Activated T-cell treated with anti-CD3 and anti-CD28 coated beads, Interleukin-2, amount 50 U/mL, for 4 hours (primary cell): Measurements from ENCODE around the gene FRMPD2. TPM values are rescaled to one million over a fixed set of nuclear protein-coding genes. Genes with fewer than 3 reads are reported as not detected.
"Not testable (repeated sequence)": the region's sequence is repeated elsewhere in the genome, so short reads cannot be mapped to it uniquely, and the experiment has no call there.

Source experiments
- ATAC-seq, 2 donors: fragments of 200-7000 bp; cut with Tn5 transposase; one replicate each; pipeline ENCODE4 v1.10.0; 2021
- DNase-seq: peaks from one replicate; pipeline ENCODE4 v3.0.0-alpha.2; 2020
- H3K27me3 Mint-ChIP-seq: one replicate; pipeline ENCODE4 v1.8.0; 2021; ENCODE audit warnings: low read depth, mixed read lengths
- H3K36me3 Mint-ChIP-seq: one replicate; pipeline ENCODE4 v1.8.0; 2022; ENCODE audit warnings: mixed read lengths; ENCODE audit not compliant: insufficient read depth
- H3K4me1 Mint-ChIP-seq: one replicate; pipeline ENCODE4 v1.8.0; 2021; ENCODE audit warnings: low read depth, mixed read lengths
- H3K4me3 Mint-ChIP-seq: one replicate; pipeline ENCODE4 v1.8.0; 2021; ENCODE audit warnings: mild to moderate bottlenecking, moderate library complexity, mixed read lengths
- H3K9me3 Mint-ChIP-seq: one replicate; pipeline ENCODE4 v1.8.0; 2021; ENCODE audit warnings: mixed read lengths
- total RNA-seq, 3 donors: library from RNA; stranded (reverse); gene quantifications; one replicate each; pipeline ENCODE4 v1.2.1, GENCODE V29; 2021

The FRMPD2 gene
- total RNA-seq, 3 donors from 2014 or later: not detected

- DNase-seq: no peak
- Mint-ChIP-seq H3K4me1 (no peaks in the 10 kb centered on the region), H3K9me3 (peaks cover 17% of the 10 kb centered on the region), H3K4me3 (no peak overlapping the region), H3K27me3 (peaks cover 28% of the 10 kb centered on the region), H3K36me3 (no peaks in the 10 kb centered on the region)
- no peak for ATAC-seq
Observed at GRCh38 chr10:48282829-48283228, 8.3 kb upstream of the FRMPD2 start.

GRCh38 chr10:48281697-48282096, 7.2 kb upstream of the FRMPD2 start:
- H3K4me1 Mint-ChIP-seq, H3K36me3 Mint-ChIP-seq, ATAC-seq, H3K4me3 Mint-ChIP-seq, DNase-seq: not testable (repeated sequence)
- peaks cover 28% of the 10 kb centered on the region for H3K27me3 Mint-ChIP-seq
- peaks cover 17% of the 10 kb centered on the region for H3K9me3 Mint-ChIP-seq

GRCh38 chr10:48279081-48279751, 4.7 kb upstream of the FRMPD2 start:
- peaks cover 13% of the 10 kb centered on the region for H3K9me3 Mint-ChIP-seq
- peaks cover 16% of the 10 kb centered on the region for H3K27me3 Mint-ChIP-seq

GRCh38 chr10:48277093-48277492, 2.6 kb upstream of the FRMPD2 start:
- Mint-ChIP-seq H3K36me3 (no peaks in the 10 kb centered on the region), H3K4me3 (no peak overlapping the region), H3K27me3 (peaks cover 13% of the 10 kb centered on the region), H3K4me1 (no peaks in the 10 kb centered on the region), H3K9me3 (peaks cover 7% of the 10 kb centered on the region)
- DNase-seq: no peak
- ATAC-seq: no peak

More at GRCh38 chr10:48279081-48279751, 4.7 kb upstream of the FRMPD2 start:
- ATAC-seq (no peak), DNase-seq (no peak)
- Mint-ChIP-seq H3K36me3 (no peaks in the 10 kb centered on the region), H3K4me1 (no peaks in the 10 kb centered on the region), H3K4me3 (no peak overlapping the region)

- ATAC-seq (no peak), DNase-seq (no peak)
- no peaks in the 10 kb centered on the region for H3K36me3 Mint-ChIP-seq
- H3K4me3 Mint-ChIP-seq: no peak overlapping the region
- no peaks in the 10 kb centered on the region for H3K9me3 Mint-ChIP-seq
- peaks cover 1% of the 10 kb centered on the region for H3K27me3 Mint-ChIP-seq
- H3K4me1 Mint-ChIP-seq: no peaks in the 10 kb centered on the region
Observed at GRCh38 chr10:48273741-48274140, 755 bp downstream of the FRMPD2 start.

- no peak for ATAC-seq
- no peak overlapping the region for H3K4me3 Mint-ChIP-seq
- no peaks in the 10 kb centered on the region for H3K36me3 Mint-ChIP-seq
- H3K4me1 Mint-ChIP-seq: no peaks in the 10 kb centered on the region
- H3K27me3 Mint-ChIP-seq: no peaks in the 10 kb centered on the region
- peaks cover 2% of the 10 kb centered on the region for H3K9me3 Mint-ChIP-seq
- no peak for DNase-seq
Observed at GRCh38 chr10:48272682-48273081, 1.8 kb downstream of the FRMPD2 start.

GRCh38 chr10:48271047-48271730, 3.3 kb downstream of the FRMPD2 start:
- H3K9me3 Mint-ChIP-seq: peaks cover 3% of the 10 kb centered on the region
- no peaks in the 10 kb centered on the region for H3K36me3 Mint-ChIP-seq
- no peak overlapping the region for H3K4me3 Mint-ChIP-seq
- H3K4me1 Mint-ChIP-seq: no peaks in the 10 kb centered on the region
- no peak for ATAC-seq
- DNase-seq: no peak
- H3K27me3 Mint-ChIP-seq: no peaks in the 10 kb centered on the region

- no peak for DNase-seq
- Mint-ChIP-seq H3K4me1 (no peaks in the 10 kb centered on the region), H3K27me3 (no peaks in the 10 kb centered on the region), H3K36me3 (no peaks in the 10 kb centered on the region), H3K4me3 (no peak overlapping the region), H3K9me3 (peaks cover 3% of the 10 kb centered on the region)
- ATAC-seq: peak in 1 of 2 donors; percentile 55
Observed at GRCh38 chr10:48266528-48266927, 8.0 kb downstream of the FRMPD2 start.

- Mint-ChIP-seq H3K9me3 (peaks cover 4% of the 10 kb centered on the region), H3K36me3 (no peaks in the 10 kb centered on the region), H3K4me1 (no peaks in the 10 kb centered on the region), H3K27me3 (peaks cover 22% of the 10 kb centered on the region), H3K4me3 (no peak overlapping the region)
- DNase-seq (no peak), ATAC-seq (no peak)
Observed at GRCh38 chr10:48258105-48258504, 16.4 kb downstream of the FRMPD2 start.

GRCh38 chr10:48257407-48257961, 17.0 kb downstream of the FRMPD2 start:
- no peaks in the 10 kb centered on the region for H3K4me1 Mint-ChIP-seq
- H3K4me3 Mint-ChIP-seq: no peak overlapping the region
- H3K36me3 Mint-ChIP-seq: no peaks in the 10 kb centered on the region
- H3K9me3 Mint-ChIP-seq: peaks cover 4% of the 10 kb centered on the region
- no peak for ATAC-seq
- no peak for DNase-seq
- H3K27me3 Mint-ChIP-seq: peaks cover 22% of the 10 kb centered on the region

- Mint-ChIP-seq H3K4me3 (no peak overlapping the region), H3K27me3 (peaks cover 17% of the 10 kb centered on the region), H3K9me3 (peaks cover 4% of the 10 kb centered on the region), H3K4me1 (no peaks in the 10 kb centered on the region), H3K36me3 (no peaks in the 10 kb centered on the region)
- ATAC-seq (no peak), DNase-seq (no peak)
Observed at GRCh38 chr10:48255722-48256121, 18.8 kb downstream of the FRMPD2 start.

- no peak overlapping the region for H3K4me3 Mint-ChIP-seq
- no peaks in the 10 kb centered on the region for H3K36me3 Mint-ChIP-seq
- no peaks in the 10 kb centered on the region for H3K9me3 Mint-ChIP-seq
- peaks cover 13% of the 10 kb centered on the region for H3K27me3 Mint-ChIP-seq
- no peak for ATAC-seq
- H3K4me1 Mint-ChIP-seq: no peaks in the 10 kb centered on the region
- DNase-seq: no peak
Observed at GRCh38 chr10:48254750-48255512, 19.6 kb downstream of the FRMPD2 start.

GRCh38 chr10:48253970-48254657, 20.4 kb downstream of the FRMPD2 start:
- H3K27me3 Mint-ChIP-seq: peaks cover 10% of the 10 kb centered on the region
- no peaks in the 10 kb centered on the region for H3K9me3 Mint-ChIP-seq
- H3K4me3 Mint-ChIP-seq: no peak overlapping the region
- no peaks in the 10 kb centered on the region for H3K36me3 Mint-ChIP-seq
- no peaks in the 10 kb centered on the region for H3K4me1 Mint-ChIP-seq
- no peak for DNase-seq
- ATAC-seq: no peak

GRCh38 chr10:48252354-48252650, 22.2 kb downstream of the FRMPD2 start:
- peaks cover 1% of the 10 kb centered on the region for H3K27me3 Mint-ChIP-seq
- H3K9me3 Mint-ChIP-seq: no peaks in the 10 kb centered on the region
- no peak for DNase-seq
- H3K4me3 Mint-ChIP-seq: no peak overlapping the region
- H3K4me1 Mint-ChIP-seq: no peaks in the 10 kb centered on the region
- no peaks in the 10 kb centered on the region for H3K36me3 Mint-ChIP-seq
- no peak for ATAC-seq
